Activated naive CD4-positive, alpha-beta T cell treated with anti-CD3 and anti-CD28 coated beads for 36 hours (primary cell): ENCODE data around the gene NVL. TPM values are rescaled to one million over a fixed set of nuclear protein-coding genes. Genes with fewer than 3 reads are reported as not detected.

Source experiments
- CTCF ChIA-PET: fragments of 350-600 bp; sonication (Branson Sonifier 250); formaldehyde crosslinking; loops from one replicate; lab custom pipeline; 2021; ENCODE audit warnings: antibody characterized with exemption; lab: Charles Lee
- DNase-seq: peaks from one replicate; pipeline ENCODE4 v3.0.0-alpha.2; 2020
- H3K27ac Mint-ChIP-seq: one replicate; pipeline ENCODE4 v1.8.0; 2021; ENCODE audit warnings: mild to moderate bottlenecking, mixed read lengths
- H3K27me3 Mint-ChIP-seq: one replicate; pipeline ENCODE4 v1.8.0; 2021; ENCODE audit warnings: low read depth, mixed read lengths
- H3K36me3 Mint-ChIP-seq: one replicate; pipeline ENCODE4 v1.8.0; 2021; ENCODE audit warnings: low read depth, mixed read lengths
- H3K4me1 Mint-ChIP-seq: one replicate; pipeline ENCODE4 v1.8.0; 2021; ENCODE audit warnings: low read depth, mixed read lengths
- H3K4me3 Mint-ChIP-seq: one replicate; pipeline ENCODE4 v1.8.0; 2021; ENCODE audit warnings: mild to moderate bottlenecking, moderate library complexity, mixed read lengths
- H3K9me3 Mint-ChIP-seq: one replicate; pipeline ENCODE4 v1.8.0; 2021; ENCODE audit warnings: mixed read lengths
- intact Hi-C: fragments of 100-400 bp; cut with micrococcal nuclease; formaldehyde crosslinking; loops from one replicate; pipeline ENCODE4 v1.15.1; 2023
- microRNA-seq: library from miRNA; unstranded; fragments of <30 nt; microRNA quantifications from one replicate; pipeline ENCODE4 v1.2.0, GENCODE V29; 2022; ENCODE audit warnings: borderline microRNAs expressed, borderline replicate concordance
- total RNA-seq, 2 experiments: library from RNA; stranded (reverse); gene quantifications; one replicate each; pipeline ENCODE4 v1.2.3, GENCODE V29; 2021

Gene NVL
- total RNA-seq, 2 experiments from 2014 or later, result 26.7 to 29.9 TPM

- Mint-ChIP-seq H3K27me3 (no peaks in the 10 kb centered on the region), H3K27ac (no peak overlapping the region), H3K4me1 (peaks cover 14% of the 10 kb centered on the region), H3K4me3 (no peak overlapping the region), H3K36me3 (no peaks in the 10 kb centered on the region), H3K9me3 (no peaks in the 10 kb centered on the region)
- CTCF ChIA-PET, result interaction anchor here (0.6 to 1.5 kb wide), 2 partner anchors 10 to 36 kb away, joined by 3 to 6 read pairs; no protein-coding TSS in a partner anchor
- intact Hi-C loops, result no loop called here
- DNase-seq, result no peak
Observed at GRCh38 chr1:224178894-224179293, 151.1 kb downstream of the NVL start.

DNA sequence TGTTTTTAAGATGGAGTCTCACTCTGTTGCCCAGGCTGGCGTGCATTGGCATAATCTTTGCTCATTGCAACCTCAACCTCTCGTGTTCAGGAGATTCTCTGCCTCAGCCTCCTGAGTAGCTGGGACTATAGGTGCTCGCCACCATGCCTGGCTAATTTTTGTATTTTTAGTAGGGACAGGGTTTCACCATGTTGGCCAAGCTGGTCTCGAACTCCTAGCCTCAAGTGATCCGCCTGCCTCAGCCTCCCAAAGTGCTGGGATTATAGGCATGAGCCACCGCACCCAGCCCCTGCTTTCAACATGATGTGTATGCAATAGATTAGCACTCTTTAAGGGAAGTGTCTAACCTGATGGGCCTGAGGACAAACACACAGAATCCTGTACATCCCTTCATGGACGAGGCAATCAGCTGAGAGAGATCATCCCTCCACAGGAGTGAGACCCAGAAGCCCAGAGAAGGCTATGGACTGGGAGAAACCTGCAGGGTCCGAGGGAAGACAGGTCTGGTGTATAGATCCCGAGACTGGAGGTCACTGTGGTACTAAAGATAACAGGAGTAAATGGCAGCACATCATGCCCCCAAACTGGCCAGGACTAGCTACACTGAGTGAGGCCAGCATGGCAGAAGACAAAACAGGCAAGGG, 152.5 kb downstream of the NVL start:
- Mint-ChIP-seq H3K4me1 (peaks cover 13% of the 10 kb centered on the region), H3K4me3 (no peak overlapping the region), H3K9me3 (no peaks in the 10 kb centered on the region), H3K36me3 (no peaks in the 10 kb centered on the region), H3K27me3 (no peaks in the 10 kb centered on the region), H3K27ac (no peak overlapping the region)
- intact Hi-C loops, result no loop called here
- CTCF ChIA-PET, result interaction anchor here (0.7 kb wide), 1 partner anchor 238 kb away, joined by 4 read pairs; no protein-coding TSS in a partner anchor
- DNase-seq, result no peak

Small RNA genes within 50 kb of the gene (microRNA-seq; reads per million reads assigned to microRNA genes)
- gene MIR320B2, result not detected

Other genes starting within 250 kb of the NVL start
- 1 to 10 TPM; 9.6 to 9.7 TPM for gene FBXO28, start 216.1 kb downstream of the NVL start, total RNA-seq
- gene DEGS1, start 146.9 kb downstream of the NVL start, total RNA-seq, result 10 to 100 TPM in 1 of 2 experiments, 1 to 10 TPM in 1; 9.2 to 10.1 TPM
- 10 to 100 TPM; 34.7 to 35.1 TPM for gene CNIH4, start 26.7 kb upstream of the NVL start, total RNA-seq
- gene WDR26, start 104.6 kb upstream of the NVL start, total RNA-seq, result 10 to 100 TPM; 44.3 to 45.4 TPM